Measurements from ENCODE around the gene SH2D1B. TPM values are rescaled to one million over a fixed set of nuclear protein-coding genes. Genes with fewer than 3 reads are reported as not detected.
A peak's percentile ranks its signal among the peaks of the same experiment; 100 is the strongest.

Gene SH2D1B
- total and polyA plus RNA-seq, 2 donors (not counting 3 experiments of a cell fraction or from before 2014, with no cell fraction given), result not detected

DNA sequence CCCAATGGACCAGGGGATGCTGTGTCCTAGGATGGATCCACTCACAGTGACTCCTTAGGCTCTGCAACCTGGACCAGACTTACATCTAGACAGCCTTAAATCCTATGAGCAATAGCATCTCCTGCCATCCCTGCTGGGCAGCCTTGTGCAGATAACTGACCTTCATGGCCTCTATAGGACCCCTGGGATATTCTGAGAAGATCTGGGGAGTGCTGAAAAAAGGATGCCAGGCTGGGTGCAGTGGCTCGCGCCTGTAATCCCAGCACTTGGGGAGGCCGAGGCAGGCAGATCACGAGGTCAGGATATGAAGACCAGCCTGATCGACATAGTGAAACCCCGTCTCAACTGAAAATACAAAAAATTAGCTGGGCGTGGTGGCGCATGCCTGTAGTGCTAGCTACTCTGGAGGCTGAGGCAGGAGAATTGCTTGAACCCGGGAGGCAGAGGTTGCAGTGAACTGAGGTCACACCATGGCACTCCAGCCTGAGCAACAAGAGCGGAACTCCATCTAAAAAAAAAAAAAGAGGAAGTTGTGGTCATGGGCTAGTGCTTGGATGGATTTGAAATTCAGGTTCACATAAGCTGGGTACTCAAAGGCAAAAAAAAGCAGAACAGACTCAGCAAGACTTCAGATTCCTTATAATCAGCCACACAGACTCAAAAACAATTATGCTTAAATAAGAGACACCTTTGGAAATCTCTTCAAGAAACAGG lies 10.9 kb upstream of the SH2D1B start:
- H3K9me3 ChIP-seq (replicated peaks; ENCODE audit: control insufficient read depth, insufficient read depth, low read length), result no peaks in the 10 kb centered on the region
- POLR2A ChIA-PET, result no interaction called here
- no TSS peak for BruUV-seq (replicated peaks)
- H3K4me2 ChIP-seq (ENCODE audit: insufficient read depth, low read length), result no peak overlapping the region
- no peaks in the 10 kb centered on the region for H3K9me1 ChIP-seq (replicated peaks; ENCODE audit: control insufficient read depth, extremely low read depth, insufficient read depth, low read length)
- no peak overlapping the region for H2AFZ ChIP-seq (ENCODE audit: low read depth, low read length)
- H3K4me1 ChIP-seq (ENCODE audit: control insufficient read depth, extremely low read depth, insufficient read depth, low read length), result no peaks in the 10 kb centered on the region
- no peaks in the 10 kb centered on the region for H3K36me3 ChIP-seq (ENCODE audit: control insufficient read depth in 2 of 2, extremely low read depth in 1 of 2, insufficient read depth in 2 of 2, low read length in 2 of 2)
- dilution Hi-C loops (cut with MboI; ENCODE audit: extremely low pct_ligation_motif_present, low sequenced_read_pairs), result no loop called here
- no peak overlapping the region for H3K4me3 ChIP-seq (replicated peaks in 1 of 3; ENCODE audit: insufficient read depth in 1 of 3, low read depth in 1 of 3, low read length in 3 of 3)
- no peaks in the 10 kb centered on the region for H3K79me2 ChIP-seq (ENCODE audit: control insufficient read depth, insufficient read depth, low read length)
- TF ChIP-seq FOS (IDR thresholded peaks at IDR 0.05; ENCODE audit: borderline replicate concordance, insufficient read depth, low read length) (no peak), EZH2 (IDR thresholded peaks at IDR 0.05; ENCODE audit: borderline replicate concordance, low read depth, low read length, severe bottlenecking) (no peak)
- no peaks in the 10 kb centered on the region for H3K27me3 ChIP-seq (ENCODE audit: control insufficient read depth in 2 of 2, insufficient read depth in 2 of 2, low read length in 2 of 2)
- intact Hi-C loops (cut with micrococcal nuclease), result no loop called here
- no peak for DNase-seq (ENCODE audit: low read depth, low spot score)
- CTCF ChIA-PET, result no interaction called here
- no peak overlapping the region for H3K27ac ChIP-seq (ENCODE audit: insufficient read depth, low read depth, low read length)
- no peaks in the 10 kb centered on the region for H4K20me1 ChIP-seq (replicated peaks; ENCODE audit: control insufficient read depth, extremely low read depth, insufficient read depth, low read length)
- H3K9ac ChIP-seq (replicated peaks; ENCODE audit: extremely low read depth, insufficient read depth, low read length), result no peak overlapping the region
- no peak for FAIRE-seq

DNA sequence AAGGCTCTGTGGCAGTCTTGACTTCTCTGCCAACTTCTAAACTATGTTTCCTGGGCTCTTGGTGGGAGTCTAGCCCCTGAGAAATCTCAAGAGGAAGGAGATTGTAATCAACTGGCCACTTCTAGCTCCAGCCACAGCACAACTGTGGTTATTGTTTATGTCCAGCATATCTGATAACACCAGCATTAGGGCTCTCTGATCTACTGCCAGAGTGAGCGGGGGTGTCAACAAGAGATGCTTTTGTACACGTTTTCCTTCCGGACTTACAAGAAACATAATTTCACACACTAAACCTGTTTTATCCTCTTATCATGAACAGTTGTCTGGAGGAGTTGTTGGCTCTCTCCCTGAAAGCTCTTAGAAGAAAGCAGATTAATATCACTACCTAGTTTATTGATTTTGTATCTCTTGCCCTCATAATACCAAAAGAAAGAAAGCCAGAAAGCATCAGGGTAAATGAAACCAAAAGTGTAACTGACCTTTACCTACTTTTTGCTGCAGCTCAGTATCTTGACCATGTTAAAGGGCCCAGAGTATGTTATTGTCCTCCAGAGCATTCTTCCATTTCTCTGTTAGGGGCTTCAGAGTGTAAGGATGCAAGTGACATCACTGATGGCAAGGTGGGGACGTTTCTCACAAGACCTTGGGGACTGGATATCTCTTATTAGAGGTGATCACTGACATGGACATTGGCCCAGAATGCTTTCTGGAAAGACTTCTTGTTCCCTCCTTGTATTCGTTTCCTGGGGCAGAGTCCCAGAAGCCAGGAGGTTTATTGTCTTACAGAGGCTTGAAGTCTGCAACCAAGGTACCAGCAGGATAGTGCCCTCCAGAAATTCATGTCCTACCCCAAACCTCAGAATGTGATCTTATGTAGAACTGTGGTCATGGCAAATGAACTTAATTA lies 9.6 kb upstream of the SH2D1B start:
- intact Hi-C loops (cut with micrococcal nuclease) (no loop called here), dilution Hi-C loops (cut with MboI; ENCODE audit: extremely low pct_ligation_motif_present, low sequenced_read_pairs) (no loop called here)
- FAIRE-seq, result no peak
- no peaks in the 10 kb centered on the region for H3K36me3 ChIP-seq (ENCODE audit: control insufficient read depth in 2 of 2, extremely low read depth in 1 of 2, insufficient read depth in 2 of 2, low read length in 2 of 2)
- H3K4me1 ChIP-seq (ENCODE audit: control insufficient read depth, extremely low read depth, insufficient read depth, low read length), result no peaks in the 10 kb centered on the region
- no peak overlapping the region for H3K4me3 ChIP-seq (replicated peaks in 1 of 3; ENCODE audit: insufficient read depth in 1 of 3, low read depth in 1 of 3, low read length in 3 of 3)
- no peaks in the 10 kb centered on the region for H3K79me2 ChIP-seq (ENCODE audit: control insufficient read depth, insufficient read depth, low read length)
- no peak overlapping the region for H3K27ac ChIP-seq (ENCODE audit: insufficient read depth, low read depth, low read length)
- H2AFZ ChIP-seq (ENCODE audit: low read depth, low read length), result no peak overlapping the region
- peak; percentile 15 for DNase-seq (ENCODE audit: low read depth, low spot score)
- H3K27me3 ChIP-seq (ENCODE audit: control insufficient read depth in 2 of 2, insufficient read depth in 2 of 2, low read length in 2 of 2), result no peaks in the 10 kb centered on the region
- H3K4me2 ChIP-seq (ENCODE audit: insufficient read depth, low read length), result no peak overlapping the region
- no peaks in the 10 kb centered on the region for H3K9me1 ChIP-seq (replicated peaks; ENCODE audit: control insufficient read depth, extremely low read depth, insufficient read depth, low read length)
- TF ChIP-seq, protein P1, sequence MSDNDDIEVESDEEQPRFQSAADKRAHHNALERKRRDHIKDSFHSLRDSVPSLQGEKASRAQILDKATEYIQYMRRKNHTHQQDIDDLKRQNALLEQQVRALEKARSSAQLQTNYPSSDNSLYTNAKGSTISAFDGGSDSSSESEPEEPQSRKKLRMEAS (IDR thresholded peaks at IDR 0.05; ENCODE audit: insufficient read depth, insufficient read length), result no peak
- no peak for TF ChIP-seq POLR2AphosphoS5 (IDR thresholded peaks at IDR 0.05; ENCODE audit: insufficient read depth, low read depth, low read length)
- CTCF ChIA-PET, result no interaction called here
- POLR2A ChIA-PET, result no interaction called here
- no peak overlapping the region for H3K9ac ChIP-seq (replicated peaks; ENCODE audit: extremely low read depth, insufficient read depth, low read length)
- H3K9me3 ChIP-seq (replicated peaks; ENCODE audit: control insufficient read depth, insufficient read depth, low read length), result no peaks in the 10 kb centered on the region
- H4K20me1 ChIP-seq (replicated peaks; ENCODE audit: control insufficient read depth, extremely low read depth, insufficient read depth, low read length), result no peaks in the 10 kb centered on the region
- no TSS peak for BruUV-seq (replicated peaks)
